GM20000 (cell line): ENCODE results near the gene ACSL5.

Experiments
- DNase-seq: peaks from one replicate; pipeline ENCODE4 v3.0.0; 2012; ENCODE audit warnings: low spot score
- CTCF ChIP-seq: IDR thresholded peaks from 2 replicates; pipeline ENCODE4 v1.5.1; 2012; ENCODE audit warnings: mild to moderate bottlenecking, control low read depth; ENCODE audit errors: extremely low read depth, missing control alignments

The ACSL5 gene

GRCh38 chr10:112467541-112468075 is 93.7 kb downstream of the ACSL5 start:
- DNase-seq, result no peak
- TF ChIP-seq CTCF, result no peak

- TF ChIP-seq CTCF, result peak; percentile 17
- peak; percentile 59 for DNase-seq
Observed at GRCh38 chr10:112471878-112472487, 98.1 kb downstream of the ACSL5 start.

- DNase-seq, result no peak
- peak; percentile 3 for TF ChIP-seq CTCF
Observed at GRCh38 chr10:112475575-112476218, 101.8 kb downstream of the ACSL5 start.
